HL-60 (cell line): Measurements from ENCODE around the gene CDC26.

Experiments
- POLR2AphosphoS5 ChIP-seq: IDR thresholded peaks from 2 replicates; pipeline ENCODE4 v1.6.1; 2012; ENCODE audit warnings: low read depth
- TF ChIP-seq, protein P1 (sequence below): IDR thresholded peaks from one replicate; pipeline ENCODE4 v1.5.1; 2011; ENCODE audit warnings: low read length, control low read depth, inconsistent platforms; ENCODE audit not compliant: insufficient read depth
- TF ChIP-seq, protein P2 (sequence below): IDR thresholded peaks from 2 replicates; pipeline ENCODE4 v1.6.1; 2012; ENCODE audit warnings: low read depth; ENCODE audit not compliant: insufficient replicate concordance

DNA sequence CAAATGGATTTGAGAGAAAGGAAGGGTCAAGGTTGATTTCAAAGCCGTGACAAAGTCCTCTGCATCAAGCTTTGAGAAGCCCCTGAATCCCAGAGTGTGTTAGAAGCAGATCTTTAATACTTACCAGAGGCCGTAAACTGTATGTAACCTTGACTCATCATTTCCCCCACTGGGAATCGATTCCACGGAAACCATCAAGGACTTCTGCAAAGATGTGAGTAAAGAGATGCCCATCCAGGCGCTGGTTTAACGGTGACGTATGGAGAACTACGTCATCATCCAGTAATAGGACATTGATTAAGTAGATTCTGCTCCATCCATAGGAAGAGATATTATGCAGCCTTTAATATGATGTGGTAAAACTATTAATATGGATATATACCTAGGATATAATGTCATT, 26.2 kb upstream of the CDC26 start:
- TF ChIP-seq, protein P1, sequence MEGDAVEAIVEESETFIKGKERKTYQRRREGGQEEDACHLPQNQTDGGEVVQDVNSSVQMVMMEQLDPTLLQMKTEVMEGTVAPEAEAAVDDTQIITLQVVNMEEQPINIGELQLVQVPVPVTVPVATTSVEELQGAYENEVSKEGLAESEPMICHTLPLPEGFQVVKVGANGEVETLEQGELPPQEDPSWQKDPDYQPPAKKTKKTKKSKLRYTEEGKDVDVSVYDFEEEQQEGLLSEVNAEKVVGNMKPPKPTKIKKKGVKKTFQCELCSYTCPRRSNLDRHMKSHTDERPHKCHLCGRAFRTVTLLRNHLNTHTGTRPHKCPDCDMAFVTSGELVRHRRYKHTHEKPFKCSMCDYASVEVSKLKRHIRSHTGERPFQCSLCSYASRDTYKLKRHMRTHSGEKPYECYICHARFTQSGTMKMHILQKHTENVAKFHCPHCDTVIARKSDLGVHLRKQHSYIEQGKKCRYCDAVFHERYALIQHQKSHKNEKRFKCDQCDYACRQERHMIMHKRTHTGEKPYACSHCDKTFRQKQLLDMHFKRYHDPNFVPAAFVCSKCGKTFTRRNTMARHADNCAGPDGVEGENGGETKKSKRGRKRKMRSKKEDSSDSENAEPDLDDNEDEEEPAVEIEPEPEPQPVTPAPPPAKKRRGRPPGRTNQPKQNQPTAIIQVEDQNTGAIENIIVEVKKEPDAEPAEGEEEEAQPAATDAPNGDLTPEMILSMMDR = no peak
- TF ChIP-seq POLR2AphosphoS5 = no peak
- TF ChIP-seq, protein P2, sequence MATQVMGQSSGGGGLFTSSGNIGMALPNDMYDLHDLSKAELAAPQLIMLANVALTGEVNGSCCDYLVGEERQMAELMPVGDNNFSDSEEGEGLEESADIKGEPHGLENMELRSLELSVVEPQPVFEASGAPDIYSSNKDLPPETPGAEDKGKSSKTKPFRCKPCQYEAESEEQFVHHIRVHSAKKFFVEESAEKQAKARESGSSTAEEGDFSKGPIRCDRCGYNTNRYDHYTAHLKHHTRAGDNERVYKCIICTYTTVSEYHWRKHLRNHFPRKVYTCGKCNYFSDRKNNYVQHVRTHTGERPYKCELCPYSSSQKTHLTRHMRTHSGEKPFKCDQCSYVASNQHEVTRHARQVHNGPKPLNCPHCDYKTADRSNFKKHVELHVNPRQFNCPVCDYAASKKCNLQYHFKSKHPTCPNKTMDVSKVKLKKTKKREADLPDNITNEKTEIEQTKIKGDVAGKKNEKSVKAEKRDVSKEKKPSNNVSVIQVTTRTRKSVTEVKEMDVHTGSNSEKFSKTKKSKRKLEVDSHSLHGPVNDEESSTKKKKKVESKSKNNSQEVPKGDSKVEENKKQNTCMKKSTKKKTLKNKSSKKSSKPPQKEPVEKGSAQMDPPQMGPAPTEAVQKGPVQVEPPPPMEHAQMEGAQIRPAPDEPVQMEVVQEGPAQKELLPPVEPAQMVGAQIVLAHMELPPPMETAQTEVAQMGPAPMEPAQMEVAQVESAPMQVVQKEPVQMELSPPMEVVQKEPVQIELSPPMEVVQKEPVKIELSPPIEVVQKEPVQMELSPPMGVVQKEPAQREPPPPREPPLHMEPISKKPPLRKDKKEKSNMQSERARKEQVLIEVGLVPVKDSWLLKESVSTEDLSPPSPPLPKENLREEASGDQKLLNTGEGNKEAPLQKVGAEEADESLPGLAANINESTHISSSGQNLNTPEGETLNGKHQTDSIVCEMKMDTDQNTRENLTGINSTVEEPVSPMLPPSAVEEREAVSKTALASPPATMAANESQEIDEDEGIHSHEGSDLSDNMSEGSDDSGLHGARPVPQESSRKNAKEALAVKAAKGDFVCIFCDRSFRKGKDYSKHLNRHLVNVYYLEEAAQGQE = no peak
